GM18519 (cell line): ENCODE measurements around the gene CENPM.

Experiments used
- ATAC-seq: cut with Tn5 transposase; IDR thresholded peaks from one replicate; pipeline ENCODE4 v1.9.1; 2021; ENCODE audit warnings: mild to moderate bottlenecking, moderate library complexity; ENCODE audit not compliant: unreplicated experiment, low FRiP score

The CENPM gene

DNA sequence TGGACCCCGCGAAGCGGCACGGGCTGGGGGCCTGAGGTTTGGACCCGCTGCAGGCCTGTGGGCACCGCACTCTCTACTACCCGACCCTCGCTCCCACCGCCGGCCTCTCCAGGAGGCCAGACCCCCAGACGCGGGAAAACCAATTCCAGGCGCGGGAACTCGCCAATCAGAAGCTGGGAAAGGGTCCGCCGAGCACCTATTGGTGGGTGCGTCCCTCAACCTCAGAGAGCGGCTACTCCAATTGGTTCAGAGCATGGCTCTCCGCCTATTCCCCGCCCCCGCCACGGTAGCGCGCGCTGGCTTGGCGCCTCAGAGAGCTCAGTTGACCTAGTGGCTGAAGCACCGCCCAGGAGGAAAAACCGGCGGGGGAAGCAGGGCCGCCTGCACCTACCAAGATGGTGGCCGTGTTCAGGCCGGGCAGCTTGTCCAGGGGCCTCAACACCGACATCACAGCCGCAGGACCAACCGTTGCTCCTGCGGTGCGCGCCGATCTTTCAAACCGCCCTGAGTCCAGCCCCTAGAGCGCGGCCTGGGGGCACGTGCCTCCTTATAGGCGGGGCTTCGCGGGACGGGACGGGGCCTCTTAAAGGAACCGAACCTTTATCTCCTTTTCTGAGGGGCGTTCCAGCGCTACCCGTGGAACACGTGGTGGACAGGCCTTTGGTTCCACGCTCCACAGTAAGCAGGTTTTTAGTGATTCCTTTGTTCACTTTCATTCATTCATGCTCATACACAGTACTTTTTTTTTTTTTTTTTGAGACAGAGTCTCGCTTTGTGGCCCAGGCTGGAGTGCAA is at the start of gene CENPM:
Gene CENPM, minus strand, starts transcription at position 524 of the 795 bp plus-strand sequence. Its CDS starts 76 bp downstream, at position 448.
- peak; percentile 41 for ATAC-seq

DNA sequence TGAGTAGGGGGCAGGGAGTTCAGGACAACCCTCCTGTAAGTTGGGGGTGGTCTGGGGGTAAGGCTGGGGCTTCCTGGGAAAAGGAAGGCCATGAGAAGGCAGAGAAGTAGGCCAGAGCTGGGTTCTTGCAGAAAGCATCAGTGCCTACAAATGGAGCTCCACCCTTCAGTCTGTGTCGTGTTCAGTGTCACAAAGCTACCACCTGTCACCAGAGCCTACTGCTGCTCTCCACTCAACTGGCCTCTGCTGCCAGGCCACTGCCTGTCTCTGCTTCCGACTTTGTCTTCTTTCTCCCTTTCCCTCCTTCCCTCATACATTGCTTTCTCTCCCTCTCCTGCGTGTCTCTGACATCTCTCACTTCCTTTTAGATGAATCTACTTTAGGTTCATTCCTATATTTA is 48.3 kb upstream of the CENPM start:
- no peak for ATAC-seq

DNA sequence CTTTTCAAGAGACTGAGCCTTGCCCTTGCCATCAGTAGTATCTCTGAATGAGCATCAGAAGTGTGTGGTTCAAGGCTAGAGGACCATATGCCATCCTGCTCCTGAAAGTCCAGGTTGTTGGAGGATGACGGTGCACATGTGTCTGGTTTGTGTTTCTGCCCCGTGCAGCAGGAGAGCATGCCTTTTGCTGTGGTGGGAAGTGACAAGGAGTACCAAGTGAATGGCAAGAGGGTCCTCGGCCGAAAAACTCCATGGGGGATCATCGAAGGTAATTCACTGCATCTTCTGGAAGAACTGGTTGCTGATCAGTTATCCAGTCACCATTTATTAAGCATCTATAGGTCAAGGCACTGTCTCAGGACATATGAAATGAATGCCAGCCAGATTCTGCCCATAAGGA is 45.5 kb upstream of the CENPM start:
- no peak for ATAC-seq

GRCh38 chr22:41991111-41991510 is 44.2 kb upstream of the CENPM start:
- ATAC-seq, result no peak

GRCh38 chr22:41989246-41989645 is 42.3 kb upstream of the CENPM start:
- no peak for ATAC-seq

- ATAC-seq, result no peak
These were observed 40.3 kb upstream of the CENPM start for GRCh38 chr22:41987276-41987675.

DNA sequence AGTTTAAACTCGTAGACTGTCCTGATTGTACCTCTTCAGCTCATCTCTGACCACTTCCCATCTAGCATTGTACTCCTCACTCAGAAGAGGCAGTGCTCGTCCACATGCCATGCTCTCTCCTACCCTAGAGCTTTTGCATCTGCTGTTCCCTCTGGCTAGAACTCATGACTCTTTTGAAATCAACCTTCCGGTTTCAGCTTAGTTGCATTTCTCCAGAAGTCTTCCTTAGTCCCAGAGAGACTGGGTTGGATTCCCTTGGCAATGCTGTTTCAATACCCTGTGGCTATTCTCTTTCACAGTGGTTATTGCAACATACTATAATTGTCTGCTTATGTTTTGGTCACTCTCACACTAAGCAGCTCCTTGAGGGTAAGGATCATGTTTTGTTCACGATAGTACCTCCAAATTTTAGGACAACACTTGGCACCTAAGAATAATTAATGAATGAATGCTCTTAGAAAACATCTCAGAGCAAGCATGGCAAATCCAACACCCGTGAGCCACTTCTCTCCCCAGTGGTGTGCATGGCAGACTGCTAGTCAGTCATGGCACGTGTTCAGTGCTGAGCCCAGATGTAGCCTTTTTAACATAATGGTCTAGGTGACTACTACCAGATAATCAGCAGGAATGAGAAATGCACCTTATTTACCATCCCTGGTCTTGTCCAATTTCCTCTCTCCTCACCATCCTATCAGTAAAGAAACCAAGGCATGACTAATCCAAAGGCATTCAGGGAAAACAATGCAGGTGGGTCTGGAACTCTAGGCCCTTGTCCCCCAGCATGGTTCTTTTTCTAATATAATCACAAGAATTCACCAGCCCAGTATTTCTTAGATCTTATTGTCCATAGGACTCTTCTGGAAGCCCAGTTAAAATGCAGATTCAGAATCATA is 36.8 kb upstream of the CENPM start:
- no peak for ATAC-seq

GRCh38 chr22:41982865-41983264 is 35.9 kb upstream of the CENPM start:
- ATAC-seq, result no peak

DNA sequence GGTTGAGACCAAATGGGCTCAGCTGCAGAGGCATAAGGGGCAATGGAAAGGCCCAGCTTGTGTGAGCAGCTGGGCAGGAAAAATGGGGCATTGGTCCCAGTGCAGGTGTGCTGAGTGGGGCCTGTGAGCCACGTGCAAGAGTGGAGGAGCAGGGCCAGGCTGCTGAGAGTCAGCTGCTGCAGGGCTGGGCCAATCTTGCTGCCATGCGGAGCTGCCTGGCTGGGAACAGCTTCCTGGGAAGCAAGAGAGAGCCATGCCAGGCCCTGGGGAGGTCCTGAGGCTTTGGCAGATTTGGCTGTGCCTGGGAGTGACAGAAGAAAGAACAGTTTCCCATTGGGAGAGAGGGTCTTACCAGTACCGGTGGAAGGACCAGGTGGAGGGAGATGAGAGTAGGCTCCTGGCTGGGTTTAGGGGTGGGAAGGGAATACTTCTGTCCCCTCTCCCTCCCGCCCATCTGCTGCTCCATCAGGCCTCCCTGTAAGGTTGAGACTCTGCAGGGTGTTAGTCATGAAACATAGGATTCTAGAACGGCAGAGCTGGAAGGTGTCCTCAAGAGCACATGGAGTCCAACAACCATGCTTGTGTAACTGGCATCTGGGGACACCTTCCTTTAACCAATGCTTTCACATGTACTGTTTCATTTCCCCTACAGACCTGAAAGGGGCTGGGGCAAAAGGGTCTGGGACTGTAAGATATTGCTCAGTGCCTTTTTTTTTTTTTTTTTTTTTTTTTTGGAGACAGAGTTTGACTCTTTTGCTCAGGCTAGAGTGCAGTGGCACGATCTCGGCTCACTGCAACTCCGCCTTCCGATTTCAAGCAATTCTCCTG is 32.7 kb upstream of the CENPM start:
- no peak for ATAC-seq

DNA sequence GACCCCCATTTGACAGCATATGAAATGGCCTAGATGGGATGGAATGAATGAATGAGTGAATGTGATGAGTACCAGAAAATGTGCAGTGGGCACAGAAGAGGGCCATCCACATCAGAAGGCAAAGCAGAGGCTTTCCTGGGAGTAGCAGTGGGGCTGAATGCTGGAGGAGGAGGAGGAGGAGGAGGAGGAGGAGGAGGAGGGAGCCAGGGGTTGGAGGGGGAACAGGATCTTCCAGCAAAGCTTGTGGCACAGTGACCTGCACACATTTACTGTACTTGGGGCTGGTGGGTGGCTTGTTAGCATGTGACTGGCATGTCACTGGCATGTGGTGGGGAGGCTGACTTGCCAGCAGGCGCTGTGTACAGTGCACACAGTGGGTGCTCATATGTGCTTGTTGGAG is 31.8 kb upstream of the CENPM start:
- no peak for ATAC-seq

DNA sequence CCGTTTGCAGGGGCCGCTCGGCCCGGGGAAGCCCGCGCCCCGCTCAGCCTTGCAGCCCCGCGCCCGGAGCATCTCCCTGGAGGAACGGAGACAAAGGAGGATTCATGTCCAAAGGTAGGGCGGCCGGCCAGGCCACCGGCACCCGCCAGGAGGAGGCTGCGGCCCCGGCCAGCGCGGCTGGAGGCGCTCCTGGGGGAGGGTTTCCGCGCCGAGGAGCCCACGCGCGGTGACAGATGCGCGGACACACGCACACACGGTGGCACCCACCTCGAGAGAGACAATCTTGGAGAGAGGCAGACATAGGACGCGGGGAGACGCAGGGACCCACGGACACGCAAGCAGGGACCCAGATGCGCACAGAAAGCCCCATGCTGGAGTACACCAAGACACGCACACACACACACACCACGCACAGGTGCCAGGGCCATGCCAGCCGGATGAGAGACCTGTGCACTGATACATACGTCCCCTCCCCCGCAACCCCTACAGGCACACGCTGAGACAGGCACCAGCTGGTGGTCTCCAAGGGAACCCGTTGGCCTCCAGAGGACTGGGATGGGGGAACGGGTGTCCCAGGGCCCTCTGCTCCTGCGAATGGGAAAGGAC is 30.1 kb upstream of the CENPM start:
- ATAC-seq, result no peak

DNA sequence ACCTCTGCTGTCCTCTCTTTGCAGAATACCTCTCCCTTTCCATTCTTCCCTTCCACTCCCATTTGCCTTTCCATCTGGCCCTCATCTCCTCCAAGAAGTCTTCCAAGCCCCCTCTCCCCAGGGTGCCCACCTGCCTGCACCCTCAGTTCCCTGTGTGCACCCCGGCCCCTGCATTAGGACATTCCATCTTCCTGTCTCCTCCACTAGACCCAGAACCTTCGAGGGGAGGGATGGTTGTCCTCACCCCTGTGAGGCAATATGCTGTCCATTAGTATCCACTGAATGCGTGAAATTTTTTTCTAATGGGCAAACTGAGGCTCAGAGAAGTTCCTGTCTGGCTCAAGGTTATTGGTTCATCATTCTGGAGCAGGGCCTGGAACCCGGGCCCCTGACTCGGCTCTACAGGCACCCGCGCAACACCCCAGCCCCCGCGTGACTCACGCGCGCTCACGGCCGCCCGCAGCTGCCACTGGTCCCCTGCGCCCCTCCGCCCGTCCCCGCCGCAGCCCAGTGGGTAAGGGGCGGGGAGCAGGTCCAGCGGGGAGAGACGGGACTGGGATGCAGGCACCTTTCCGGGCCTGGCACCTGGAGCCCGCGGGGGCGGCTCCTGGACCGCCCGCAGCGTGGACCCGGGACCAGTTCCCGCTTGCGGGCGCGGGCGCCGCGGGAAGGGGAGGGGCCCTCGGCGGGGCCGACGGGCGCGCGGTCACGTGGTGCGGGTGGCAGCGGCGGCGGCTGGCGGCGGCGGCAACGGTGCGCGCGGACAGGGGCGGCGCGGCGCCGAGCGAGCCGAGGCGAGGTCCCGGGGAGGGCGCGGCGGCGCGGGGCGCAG is 29.3 kb upstream of the CENPM start:
- no peak for ATAC-seq

DNA sequence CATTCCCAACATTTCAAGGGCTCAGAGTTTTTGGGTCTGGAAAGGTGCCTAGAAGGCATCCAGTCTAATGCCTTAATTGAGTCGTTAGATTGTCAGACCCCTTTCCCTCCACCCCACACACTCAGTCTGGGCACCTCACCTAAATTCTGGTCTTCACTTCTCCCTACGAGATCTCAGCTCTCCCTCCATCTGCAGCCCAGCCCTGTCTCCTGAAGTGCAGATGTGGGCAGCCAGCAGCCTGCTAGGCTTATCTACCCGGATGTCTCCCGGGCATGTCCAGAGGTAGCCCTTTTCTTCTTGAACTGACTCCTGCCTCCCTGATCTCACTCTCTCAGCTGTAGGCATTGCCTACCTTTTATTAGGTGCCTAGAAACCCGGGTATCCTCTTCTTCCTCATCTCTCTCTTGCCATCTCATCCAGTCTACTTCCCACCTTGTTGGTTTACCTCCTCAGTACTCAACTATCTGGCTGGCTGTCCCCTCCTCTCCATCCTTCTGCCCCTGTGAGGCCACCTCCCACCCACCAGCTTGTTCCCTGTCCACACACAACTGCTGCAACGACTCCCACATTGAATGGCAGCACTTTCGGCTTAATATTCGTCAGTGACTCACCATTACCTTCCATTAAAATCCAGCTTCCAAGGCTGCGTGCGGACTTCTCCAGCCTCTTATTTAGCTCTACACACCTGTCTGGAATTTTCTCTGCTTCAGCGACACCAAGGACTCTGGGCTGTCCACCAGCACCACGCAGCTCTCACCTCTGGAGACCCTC is 28.5 kb upstream of the CENPM start:
- ATAC-seq, result no peak

GRCh38 chr22:41974691-41975290 is 27.8 kb upstream of the CENPM start:
- no peak for ATAC-seq

DNA sequence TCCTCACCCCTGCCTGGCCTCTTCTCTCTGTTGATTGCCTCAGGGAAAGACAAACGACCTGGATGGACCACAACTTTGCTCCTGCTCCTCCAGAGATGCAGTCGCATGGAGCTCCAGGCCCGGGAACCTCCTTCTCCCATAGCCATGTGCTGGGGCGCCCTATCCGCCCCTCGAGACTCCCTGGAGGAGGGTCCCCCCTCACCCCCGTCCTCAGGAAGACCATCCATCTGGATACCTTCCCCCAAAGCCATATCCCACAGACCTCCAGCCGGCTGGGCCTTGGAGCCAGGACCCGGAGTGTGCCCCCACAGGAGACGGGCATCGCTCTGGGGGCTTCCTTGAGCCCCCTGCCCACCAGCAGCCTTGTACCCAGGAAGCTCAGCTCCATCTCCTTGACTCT is 24.5 kb upstream of the CENPM start:
- no peak for ATAC-seq

DNA sequence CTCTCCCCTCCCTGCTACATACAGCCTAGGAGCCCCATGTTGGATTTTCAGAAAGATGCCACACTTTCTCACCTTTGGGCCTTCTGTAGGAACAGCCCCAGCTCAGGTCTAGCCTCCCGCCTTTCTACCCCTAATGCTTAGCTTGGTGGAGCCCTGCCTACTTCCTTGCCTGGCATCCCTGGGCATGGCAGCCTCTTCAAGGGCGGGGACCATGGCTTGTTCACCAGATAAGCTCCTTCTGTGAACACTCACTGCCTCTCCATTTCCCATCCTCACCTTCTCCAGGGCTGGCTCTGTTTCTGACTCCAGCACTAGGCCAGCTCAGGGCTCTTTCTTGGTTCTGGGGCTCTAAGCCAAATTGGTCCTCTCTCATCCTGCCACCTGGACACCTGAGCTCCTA is 23.6 kb upstream of the CENPM start:
- no peak for ATAC-seq

- ATAC-seq, result no peak
These were observed 22.2 kb upstream of the CENPM start, which contains the start of gene SEPTIN3 for GRCh38 chr22:41969110-41969646. SEPTIN3 (plus strand) TSS chr22:41969443; CDS start chr22:41971493, 2,050 bp downstream.

GRCh38 chr22:41968601-41969000 is 21.6 kb upstream of the CENPM start:
- no peak for ATAC-seq
